HT1080 (cell line): Measurements from ENCODE around the gene PPP1R1B. TPM values are rescaled to one million over a fixed set of nuclear protein-coding genes. Genes with fewer than 3 reads are reported as not detected.

ENCODE experiments used
- DNase-seq: peaks from one replicate; pipeline ENCODE4 v3.0.0-alpha.2; 2015; ENCODE audit warnings: low read depth
- total RNA-seq: library from RNA; depleted of rRNA; stranded (reverse); fragments of >200 nt; shearing (Covaris generic); gene quantifications from 2 replicates; pipeline ENCODE4 v1.2.3, GENCODE V29; 2014

The PPP1R1B gene
- total RNA-seq, 1 experiment from 2014 or later: not detected

DNA sequence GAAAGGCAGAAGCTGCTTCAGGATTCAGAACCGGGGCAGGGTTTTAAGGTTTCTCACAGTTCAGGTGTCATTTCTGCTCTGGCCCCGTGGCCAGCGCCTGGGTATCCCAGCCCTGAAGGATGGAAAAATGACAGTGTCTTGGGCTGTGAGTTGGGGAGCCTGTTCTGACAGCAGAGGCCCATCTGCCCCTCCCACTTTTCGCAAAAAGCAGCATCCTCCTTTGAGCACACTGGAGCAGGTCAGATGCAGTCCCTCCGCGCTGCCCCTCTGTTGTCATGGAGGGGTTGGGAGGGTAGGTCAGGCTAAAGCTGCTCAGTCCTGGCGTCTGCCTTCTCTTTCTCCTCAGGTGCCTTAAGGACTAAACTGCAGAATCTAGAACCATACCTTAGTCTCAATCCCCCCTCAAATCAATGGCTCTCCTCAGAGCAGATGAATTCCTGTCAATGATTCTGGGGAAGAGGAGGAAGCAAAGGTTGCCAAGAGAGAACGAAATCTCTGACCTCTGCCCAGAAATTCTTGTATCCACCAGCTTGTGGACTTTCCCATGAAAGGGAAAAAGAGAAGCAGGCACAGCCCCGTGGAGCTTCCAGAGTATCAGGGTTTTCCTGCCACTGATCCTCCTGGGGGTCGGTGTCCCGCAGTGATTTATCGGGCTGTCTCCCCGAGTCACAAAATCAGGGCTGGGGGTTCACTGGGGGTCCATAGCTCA, 26.3 kb upstream of the PPP1R1B start:
- no peak for DNase-seq

DNA sequence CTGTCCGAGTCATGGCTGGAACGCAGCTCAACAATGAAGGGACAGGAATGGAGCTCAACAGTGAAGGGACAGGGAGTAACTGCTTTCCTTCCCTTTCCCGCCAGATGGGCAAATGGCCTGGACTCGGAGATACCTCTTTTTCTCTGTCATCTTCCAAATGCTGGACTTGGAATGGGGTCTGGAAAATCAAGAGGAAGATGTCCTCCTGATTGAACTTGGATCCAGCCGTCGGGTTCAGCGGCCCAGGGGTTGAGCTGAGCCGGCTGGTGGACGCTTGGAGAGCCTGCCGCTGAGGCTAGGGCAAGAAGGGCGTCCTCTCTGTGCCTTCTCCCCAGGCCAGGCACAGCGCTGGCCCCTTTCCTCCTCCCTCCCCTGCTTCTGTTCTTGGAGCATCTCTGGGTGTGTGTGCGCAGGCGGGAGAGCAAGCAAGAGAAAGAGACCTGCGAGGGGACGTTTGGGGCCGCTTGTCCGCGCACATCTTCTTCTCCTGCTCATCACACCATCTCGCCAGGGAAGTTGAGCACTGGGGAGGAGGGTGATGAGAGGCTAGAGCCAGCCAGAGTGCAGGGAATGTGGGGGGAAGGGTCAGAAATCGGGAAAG, 25.7 kb upstream of the PPP1R1B start:
- no peak for DNase-seq

GRCh38 chr17:39601758-39602532, 24.8 kb upstream of the PPP1R1B start:
- no peak for DNase-seq

DNA sequence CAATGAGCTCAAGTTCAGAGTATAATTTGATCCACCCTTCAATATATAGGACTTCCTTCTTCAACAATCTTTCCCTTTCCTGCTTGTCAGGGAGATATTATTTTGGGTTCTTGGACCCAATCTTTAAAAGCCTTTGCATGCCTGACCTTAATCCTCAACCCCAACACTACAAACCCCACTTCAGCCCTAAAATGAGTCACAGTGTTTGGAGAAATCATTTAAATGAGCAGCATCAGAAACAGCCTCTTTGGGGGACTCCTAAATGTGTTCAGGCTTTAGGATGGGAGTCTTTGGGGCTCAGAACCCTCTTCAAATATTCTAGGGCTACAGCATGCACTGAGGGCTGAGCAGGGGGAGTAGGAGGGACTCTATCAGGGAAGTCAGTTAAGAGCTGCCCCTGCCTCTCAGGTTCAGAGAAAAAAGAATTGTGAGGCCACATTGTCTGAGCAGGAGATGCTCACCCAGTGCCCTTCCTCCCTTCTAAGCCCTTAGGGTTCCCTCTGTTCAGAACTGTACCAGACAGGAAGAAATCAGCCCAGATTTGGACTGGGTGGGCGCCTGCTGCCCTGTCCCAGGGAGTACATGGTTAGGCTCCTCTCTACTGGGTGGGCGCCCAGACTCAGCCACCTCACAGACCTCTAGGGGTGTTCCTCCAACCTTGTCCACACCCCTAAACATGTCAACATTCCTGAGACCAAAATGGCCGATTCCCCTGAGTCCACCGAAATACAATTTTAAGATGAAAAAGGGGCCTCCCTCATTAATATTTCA, 24.0 kb upstream of the PPP1R1B start:
- no peak for DNase-seq

GRCh38 chr17:39603304-39604016, 23.3 kb upstream of the PPP1R1B start:
- no peak for DNase-seq

GRCh38 chr17:39604911-39605491, 21.8 kb upstream of the PPP1R1B start:
- no peak for DNase-seq

DNA sequence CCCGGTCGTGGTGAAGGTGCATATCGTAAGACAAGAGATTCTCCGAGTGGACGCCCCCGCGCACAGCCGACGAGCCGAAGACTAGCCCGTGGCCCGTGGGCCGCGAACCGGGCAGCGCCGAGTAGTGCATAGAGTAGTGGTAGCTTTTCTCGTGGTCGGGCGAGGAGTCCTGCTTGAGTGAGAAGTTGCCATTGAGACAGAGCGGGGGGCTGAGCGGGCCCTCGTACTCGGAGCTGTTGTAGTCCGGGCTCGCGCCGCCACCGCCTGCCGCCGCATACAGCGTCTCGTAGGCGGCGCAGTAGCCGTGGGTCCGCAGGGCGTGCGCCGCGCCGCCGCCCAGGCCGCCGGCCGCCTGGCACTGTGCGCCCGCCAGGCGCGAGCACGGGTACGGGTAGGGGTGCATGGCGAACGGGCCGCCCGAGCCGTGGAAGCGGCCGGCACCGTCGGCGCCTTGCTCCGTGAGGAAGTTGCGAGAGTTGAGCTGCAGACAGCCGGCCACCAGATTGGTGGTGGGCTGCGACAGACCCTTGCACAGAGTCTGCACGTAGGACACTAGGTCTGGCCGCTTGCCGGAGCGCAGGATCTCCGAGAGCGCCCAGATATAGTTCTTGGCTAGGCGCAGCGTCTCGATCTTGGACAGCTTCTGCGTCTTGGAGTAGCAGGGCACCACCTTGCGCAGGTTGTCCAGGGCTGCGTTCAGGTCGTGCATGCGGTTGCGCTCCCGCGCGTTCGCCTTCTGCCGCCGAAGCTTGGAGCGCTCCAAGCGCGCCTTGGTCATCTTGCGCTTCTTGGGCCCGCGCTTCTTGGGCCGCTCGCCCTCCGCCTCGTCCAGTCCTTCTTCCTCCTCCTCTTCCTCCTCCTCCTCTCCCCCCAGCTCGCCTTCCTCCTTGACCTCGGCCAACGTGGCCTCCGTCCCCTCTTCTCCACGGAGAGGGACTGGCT, 21.0 kb upstream of the PPP1R1B start:
- no peak for DNase-seq

- DNase-seq: no peak
These were observed 20.2 kb upstream of the PPP1R1B start for GRCh38 chr17:39606434-39607056.

GRCh38 chr17:39607057-39607850, 19.5 kb upstream of the PPP1R1B start:
- no peak for DNase-seq

GRCh38 chr17:39607851-39608130, 19.0 kb upstream of the PPP1R1B start, which contains the start of gene NEUROD2:
TSS of gene NEUROD2 (minus strand) at chr17:39607920. CDS start at chr17:39606599, 1,321 bp downstream.
- DNase-seq: no peak

GRCh38 chr17:39608142-39608981, 18.4 kb upstream of the PPP1R1B start:
- DNase-seq: no peak

DNA sequence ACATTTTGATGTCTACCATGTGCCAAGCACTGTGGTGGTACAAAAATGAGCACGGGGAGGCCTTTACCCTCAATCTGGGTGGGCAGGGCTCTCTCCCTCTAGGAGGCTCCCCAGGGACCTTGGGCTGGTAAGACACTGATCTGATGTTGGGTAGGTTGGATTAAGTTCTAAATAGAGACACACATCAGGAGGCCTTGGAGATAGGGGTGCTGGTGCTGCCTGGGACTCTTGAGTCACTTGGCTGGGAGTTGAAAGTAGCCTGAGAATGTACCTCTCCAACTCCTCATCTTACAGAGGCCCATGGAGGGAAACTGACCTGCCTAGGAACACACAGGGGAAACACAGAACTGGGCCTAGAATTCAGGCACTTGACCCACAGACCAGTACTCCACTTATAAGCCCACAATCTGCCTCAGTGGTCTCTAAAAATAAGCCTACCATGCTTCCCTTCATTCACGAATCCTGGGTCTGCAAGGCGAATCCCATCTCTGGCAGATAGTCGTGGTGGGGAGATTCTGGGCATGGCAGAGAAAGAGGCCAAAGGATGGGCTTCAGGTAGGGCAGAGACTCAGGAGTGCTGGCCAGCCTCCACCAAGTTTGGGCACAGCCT, 17.2 kb upstream of the PPP1R1B start:
- no peak for DNase-seq

GRCh38 chr17:39611401-39612112, 15.2 kb upstream of the PPP1R1B start:
- no peak for DNase-seq

DNA sequence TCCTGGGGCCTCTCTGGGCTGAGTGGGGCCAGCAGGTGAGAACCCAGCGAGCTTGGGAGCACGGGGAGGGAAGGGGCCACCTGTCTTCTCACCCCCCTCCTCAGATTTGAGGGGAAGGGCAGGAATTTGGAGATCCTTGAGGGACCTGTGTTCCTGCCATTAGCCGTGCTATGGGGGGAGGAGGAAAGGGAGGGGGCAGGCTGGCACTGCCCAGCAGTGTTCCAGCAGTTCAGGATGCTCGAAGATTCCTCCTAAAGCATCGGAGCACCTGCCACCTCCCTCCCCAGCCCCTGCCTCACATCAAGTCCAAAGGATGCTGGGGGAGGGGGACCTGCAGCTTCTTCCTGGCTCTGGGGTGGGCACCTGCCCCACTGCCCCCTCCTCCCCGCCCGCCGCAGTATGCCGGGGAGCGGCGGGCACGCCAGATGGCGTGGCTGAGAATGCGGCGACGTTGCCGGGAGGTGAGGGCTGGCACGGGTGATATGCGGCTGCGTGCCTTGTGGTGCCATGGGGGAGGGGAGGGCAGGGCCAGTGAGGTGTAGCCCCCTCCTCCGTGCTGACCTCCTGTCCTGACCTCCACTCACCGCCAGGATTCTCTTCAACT, 14.4 kb upstream of the PPP1R1B start:
- DNase-seq: no peak

DNA sequence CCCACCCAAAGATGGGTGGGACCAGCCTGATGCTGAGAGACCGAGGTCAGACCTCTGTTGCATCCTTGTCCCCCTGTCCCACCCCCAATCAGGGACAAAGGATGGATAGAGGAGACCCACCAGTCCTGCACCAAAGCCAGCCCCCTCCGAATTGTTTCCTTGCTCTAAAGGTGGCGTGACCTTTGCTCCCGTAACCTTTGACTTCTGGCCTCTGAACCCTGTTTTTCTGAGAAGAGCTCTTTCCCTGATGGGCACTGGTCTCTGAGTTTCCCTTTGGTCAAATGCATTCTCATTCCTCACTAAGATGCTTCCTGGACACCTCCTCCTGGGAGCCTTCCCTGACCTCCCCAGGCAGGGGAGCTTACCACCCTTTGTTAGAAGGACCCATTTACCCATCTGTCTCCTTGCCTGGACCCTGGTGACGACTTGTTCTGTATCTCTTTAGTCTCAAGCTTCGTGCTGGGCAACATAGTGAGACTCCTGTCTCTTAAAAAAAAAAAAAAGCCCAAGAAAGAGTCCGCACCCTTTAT, 13.8 kb upstream of the PPP1R1B start:
- no peak for DNase-seq
